Loucy (cell line): ENCODE results near the gene ZNF81.
"Not testable (repeated sequence)": the region's sequence is repeated elsewhere in the genome, so short reads cannot be mapped to it uniquely, and the experiment has no call there.

ENCODE experiments used
- H2AFZ ChIP-seq: fragments of 200-600 bp; sonication (generic); 2 replicates; pipeline ENCODE4 v1.6.0; 2016; ENCODE audit warnings: antibody characterized with exemption, mild to moderate bottlenecking, low read length, moderate library complexity
- H3F3A ChIP-seq: fragments of 200-600 bp; 2 replicates; pipeline ENCODE4 v1.6.0; 2016; ENCODE audit warnings: antibody characterized with exemption, low read depth, mild to moderate bottlenecking
- H3K27me3 ChIP-seq: fragments of 200-600 bp; sonication (generic); 2 replicates; pipeline ENCODE4 v1.6.1; 2014; ENCODE audit warnings: low read length, mild to moderate bottlenecking; ENCODE audit not compliant: insufficient read depth, poor library complexity, severe bottlenecking
- H3K36me3 ChIP-seq: fragments of 200-600 bp; sonication (generic); 2 replicates; pipeline ENCODE4 v1.6.1; 2016; ENCODE audit warnings: low read length; ENCODE audit not compliant: insufficient read depth
- H3K4me1 ChIP-seq: fragments of 200-600 bp; sonication (generic); 2 replicates; pipeline ENCODE4 v1.5.1; 2014; ENCODE audit warnings: low read length, mild to moderate bottlenecking; ENCODE audit not compliant: insufficient read depth, poor library complexity, severe bottlenecking
- H3K4me2 ChIP-seq: fragments of 200-600 bp; sonication (generic); 2 replicates; pipeline ENCODE4 v1.6.0; 2014; ENCODE audit warnings: antibody characterized with exemption, low read length, low read depth, mild to moderate bottlenecking; ENCODE audit not compliant: poor library complexity, severe bottlenecking
- H3K4me3 ChIP-seq: fragments of 200-600 bp; sonication (generic); 2 replicates; pipeline ENCODE4 v1.5.1; 2014; ENCODE audit warnings: low read length, mild to moderate bottlenecking, mixed read lengths; ENCODE audit not compliant: poor library complexity, severe bottlenecking
- H3K79me2 ChIP-seq: fragments of 200-600 bp; sonication (generic); 2 replicates; pipeline ENCODE4 v1.6.1; 2014; ENCODE audit warnings: low read length; ENCODE audit not compliant: insufficient read depth
- H3K9ac ChIP-seq: fragments of 200-600 bp; sonication (generic); 2 replicates; pipeline ENCODE4 v1.6.0; 2014; ENCODE audit warnings: mild to moderate bottlenecking, low read depth, low read length, moderate library complexity; ENCODE audit not compliant: poor library complexity, severe bottlenecking
- H3K9me2 ChIP-seq: fragments of 200-600 bp; sonication (generic); replicated peaks from 2 replicates; pipeline ENCODE4 v1.6.1; 2016; ENCODE audit warnings: low read depth, low read length, mixed read lengths
- H3K9me3 ChIP-seq: fragments of 200-600 bp; sonication (generic); 2 replicates; pipeline ENCODE4 v1.6.1; 2014; ENCODE audit warnings: mild to moderate bottlenecking, antibody characterized with exemption, low read length, low read depth; ENCODE audit not compliant: insufficient read depth
- H4K20me1 ChIP-seq: fragments of 200-600 bp; sonication (generic); 2 replicates; pipeline ENCODE4 v1.6.0; 2014; ENCODE audit warnings: antibody characterized with exemption, low read length, mild to moderate bottlenecking; ENCODE audit not compliant: insufficient read depth, poor library complexity, severe bottlenecking
- CTCF ChIP-seq: fragments of 200-600 bp; sonication (generic); conservative IDR thresholded peaks from 2 replicates; pipeline ENCODE4 v1.5.1; 2014; ENCODE audit warnings: mild to moderate bottlenecking, antibody characterized with exemption, low read length
- EZH2phosphoT487 ChIP-seq: fragments of 200-600 bp; IDR thresholded peaks from 2 replicates; pipeline ENCODE4 v1.6.1; 2018; ENCODE audit warnings: antibody characterized with exemption, mild to moderate bottlenecking, moderate library complexity, borderline replicate concordance

ZNF81 gene

GRCh38 chrX:47915886-47916493, 79.3 kb downstream of the ZNF81 start:
- 0 out of 2 replicates have a peak, but pooled peaks cover 9% of the 10 kb centered on the region for H3K36me3 ChIP-seq
- H3K4me2 ChIP-seq = no peak overlapping the region
- H3K9me3 ChIP-seq = no peaks in the 10 kb centered on the region; the same call in 1 of the 2 replicates
- no peak overlapping the region for H3K4me3 ChIP-seq
- no peaks in the 10 kb centered on the region for H3K27me3 ChIP-seq
- H3K9me2 ChIP-seq = no peaks in the 10 kb centered on the region
- no peaks in the 10 kb centered on the region for H3K79me2 ChIP-seq
- no peaks in the 10 kb centered on the region for H4K20me1 ChIP-seq
- no peak overlapping the region for H2AFZ ChIP-seq
- H3K4me1 ChIP-seq = no peaks in the 10 kb centered on the region
- TF ChIP-seq CTCF (no peak), EZH2phosphoT487 (no peak)
- no peak overlapping the region for H3K9ac ChIP-seq
- no peaks in the 10 kb centered on the region for H3F3A ChIP-seq

GRCh38 chrX:47918274-47918673, 81.6 kb downstream of the ZNF81 start:
- H3K9ac ChIP-seq = no peak overlapping the region
- H3K27me3 ChIP-seq = no peaks in the 10 kb centered on the region
- H3K9me2 ChIP-seq = no peaks in the 10 kb centered on the region
- no peaks in the 10 kb centered on the region for H3K79me2 ChIP-seq
- no peak overlapping the region for H2AFZ ChIP-seq
- H3K36me3 ChIP-seq = 0 out of 2 replicates have a peak, but pooled peaks cover 9% of the 10 kb centered on the region
- no peaks in the 10 kb centered on the region; the same call in 1 of the 2 replicates for H3K9me3 ChIP-seq
- no peaks in the 10 kb centered on the region for H3F3A ChIP-seq
- no peak for TF ChIP-seq EZH2phosphoT487
- TF ChIP-seq CTCF = no peak
- no peaks in the 10 kb centered on the region for H4K20me1 ChIP-seq
- H3K4me2 ChIP-seq = no peak overlapping the region
- no peaks in the 10 kb centered on the region for H3K4me1 ChIP-seq
- no peak overlapping the region for H3K4me3 ChIP-seq

- Histone ChIP-seq H2AFZ (no peak overlapping the region), H3K79me2 (no peaks in the 10 kb centered on the region), H4K20me1 (no peaks in the 10 kb centered on the region)
Observed at GRCh38 chrX:47927212-47927611, 90.5 kb downstream of the ZNF81 start.

GRCh38 chrX:47931970-47932369, 95.3 kb downstream of the ZNF81 start:
- H3K4me3 ChIP-seq, H2AFZ ChIP-seq, H3K36me3 ChIP-seq, H3K9me3 ChIP-seq, H3K27me3 ChIP-seq, H3K4me2 ChIP-seq, H3F3A ChIP-seq, H3K79me2 ChIP-seq, H3K9ac ChIP-seq, H3K4me1 ChIP-seq, H4K20me1 ChIP-seq, H3K9me2 ChIP-seq: not testable (repeated sequence)

More at GRCh38 chrX:47927212-47927611, 90.5 kb downstream of the ZNF81 start:
- Histone ChIP-seq H3K36me3 (no peaks in the 10 kb centered on the region), H3K9me2 (no peaks in the 10 kb centered on the region), H3K9ac (no peak overlapping the region), H3K4me2 (no peak overlapping the region), H3K4me3 (no peak overlapping the region), H3K9me3 (no peaks in the 10 kb centered on the region), H3K4me1 (no peaks in the 10 kb centered on the region), H3K27me3 (no peaks in the 10 kb centered on the region), H3F3A (no peaks in the 10 kb centered on the region)
- TF ChIP-seq EZH2phosphoT487 = no peak
